GM12878 (cell line): ENCODE data around the gene NR2F6. TPM values are rescaled to one million over a fixed set of nuclear protein-coding genes. Genes with fewer than 3 reads are reported as not detected.
A peak's percentile ranks its signal among the peaks of the same experiment; 100 is the strongest.

Source experiments
- ATAC-seq: fragments of 200-7000 bp; cut with Tn5 transposase; 3 replicates; pipeline ENCODE4 v1.9.1; 2020; ENCODE audit warnings: mild to moderate bottlenecking, moderate library complexity
- BruUV-seq: library from RNA; stranded (reverse); fragments of 400-500 nt; replicated peaks from 2 replicates; lab custom pipeline; 2021; lab: Mats Ljungman, UMichigan
- CTCF ChIA-PET: fragments of 300-600 bp; sonication (Branson Sonifier 250); formaldehyde crosslinking; extraction: SDS; loops from one replicate; lab custom pipeline; 2021; ENCODE audit warnings: inconsistent platforms; lab: Yijun Ruan, JAX
- POLR2A ChIA-PET: fragments of 350-600 bp; formaldehyde crosslinking; extraction: SDS; loops from one replicate; lab custom pipeline; 2021; ENCODE audit warnings: inconsistent platforms; lab: Charles Lee
- RAD21 ChIA-PET: fragments of 300-600 bp; sonication (Branson Sonifier 250); formaldehyde crosslinking; loops from one replicate; lab custom pipeline; 2023; ENCODE audit warnings: antibody characterized with exemption; ENCODE audit not compliant: unreplicated experiment; lab: Charles Lee
- SMC1A ChIA-PET: fragments of 300-600 bp; sonication (Branson Sonifier 250); formaldehyde crosslinking; loops from one replicate; lab custom pipeline; 2023; ENCODE audit not compliant: unreplicated experiment, uncharacterized antibody; lab: Charles Lee
- DNase-seq: peaks from one replicate; pipeline ENCODE4 v3.0.0-alpha.2; 2011; ENCODE audit warnings: low read depth, low spot score
- FAIRE-seq: peaks from 3 replicates; lab custom pipeline; 2011; peaks lifted over from hg19 to GRCh38; lab: Jason Lieb, UNC
- H2AFZ ChIP-seq: 2 replicates; pipeline ENCODE4 v1.6.0; 2011; ENCODE audit warnings: low read depth, low read length, control low read depth; ENCODE audit not compliant: control insufficient read depth
- H3K27ac ChIP-seq: 2 replicates; pipeline ENCODE4 v1.5.1; 2011; ENCODE audit warnings: control low read depth; ENCODE audit not compliant: control insufficient read depth, insufficient read depth
- H3K27me3 ChIP-seq, 2 experiments: replicated peaks in 1 of 2; 2 replicates each; pipeline versions ENCODE4 v1.6.0 to v1.6.1; 2011; ENCODE audit warnings: low read length in 1 of 2; ENCODE audit not compliant: control insufficient read depth in 2 of 2, insufficient read depth in 2 of 2
- H3K36me3 ChIP-seq, 2 experiments: 2 replicates each; pipeline ENCODE4 v1.5.1; 2011; ENCODE audit warnings: low read length in 1 of 2; ENCODE audit not compliant: control insufficient read depth in 2 of 2, insufficient read depth in 2 of 2
- H3K4me1 ChIP-seq: 2 replicates; pipeline ENCODE4 v1.6.1; 2011; ENCODE audit warnings: mild to moderate bottlenecking, low read length, moderate library complexity, mixed read lengths; ENCODE audit not compliant: control insufficient read depth, insufficient read depth
- H3K4me2 ChIP-seq: 2 replicates; pipeline ENCODE4 v1.6.0; 2011; ENCODE audit warnings: control low read depth; ENCODE audit not compliant: control insufficient read depth, insufficient read depth
- H3K4me3 ChIP-seq: fragments of 200-600 bp; sonication (generic); 2 replicates; pipeline ENCODE4 v1.5.1; 2016
- H3K79me2 ChIP-seq: 2 replicates; pipeline ENCODE4 v1.6.0; 2011; ENCODE audit warnings: low read length; ENCODE audit not compliant: control insufficient read depth, insufficient read depth
- H3K9ac ChIP-seq: 2 replicates; pipeline ENCODE4 v1.8.0; 2011; ENCODE audit warnings: low read length, control low read depth, mixed read lengths; ENCODE audit not compliant: control insufficient read depth, insufficient read depth
- H3K9me3 ChIP-seq: replicated peaks from 3 replicates; pipeline ENCODE4 v1.5.1; 2011; ENCODE audit warnings: mild to moderate bottlenecking, low read length; ENCODE audit not compliant: control insufficient read depth, insufficient read depth
- H4K20me1 ChIP-seq: 2 replicates; pipeline ENCODE4 v1.6.0; 2011; ENCODE audit not compliant: control insufficient read depth, insufficient read depth
- HDAC6 ChIP-seq: fragments of 200-600 bp; sonication (generic); IDR thresholded peaks from one replicate; pipeline ENCODE4 v1.8.0; 2017; ENCODE audit warnings: antibody characterized with exemption; ENCODE audit not compliant: unreplicated experiment
- NFXL1 ChIP-seq: fragments of 450-650 bp; IDR thresholded peaks from 2 replicates; pipeline ENCODE4 v1.6.1; 2017; ENCODE audit warnings: antibody characterized with exemption, mild to moderate bottlenecking, borderline replicate concordance
- WGBS: methylation state at CpG from one replicate; pipeline ENCODE4 v1.1.6; 2016; ENCODE audit warnings: low lambda C conversion rate; ENCODE audit not compliant: insufficient replicate concordance, insufficient coverage; ENCODE audit errors: missing lambda C conversion rate; 5-methylcytosine and 5-hydroxymethylcytosine counted together
- in situ Hi-C: fragments of 300-500 bp; cut with MboI; formaldehyde crosslinking; loops from 9 replicates; pipeline ENCODE4 v1.14.3; 2018; ENCODE audit warnings: mixed read lengths
- intact Hi-C: fragments of 100-400 bp; cut with micrococcal nuclease; formaldehyde crosslinking; loops from one replicate; pipeline ENCODE4 v1.14.2; 2022; ENCODE audit not compliant: unreplicated experiment
- polyA plus RNA-seq, 11 experiments: library from polyadenylated mRNA; depleted of rRNA in 4 of 11; unstranded in 6 of 11; stranded (reverse) in 5 of 11; fragments of >200 nt; fragmentation: Nextera tagmentation in 4 of 11; fragmentation: Illumina TruSeq in 1 of 11; extraction: Ambion mirVana in 4 of 11; extraction: Trizol in 1 of 11; gene quantifications; 1 replicate in 1 of 11; 2 replicates in 10 of 11; pipeline versions ENCODE4 v1.2.1 to v1.2.3, GENCODE V29; 2011 to 2016; ENCODE audit warnings: inconsistent platforms in 2 of 11, missing spikeins in 2 of 11, low read depth in 1 of 11
- total RNA-seq, 4 experiments: library from RNA; depleted of rRNA in 3 of 4; stranded (reverse); fragments of >200 nt in 3 of 4; fragmentation: Illumina TruSeq in 1 of 4; extraction: Trizol in 1 of 4; gene quantifications; 2 replicates each; pipeline versions ENCODE4 v1.2.1 to v1.2.3, GENCODE V29; 2013 to 2021
- TF ChIP-seq, protein P1 (sequence below): fragments of 450-650 bp; conservative IDR thresholded peaks from 2 replicates; pipeline ENCODE4 v1.6.1; 2017; ENCODE audit warnings: mild to moderate bottlenecking, moderate library complexity

Gene NR2F6
- total and polyA plus RNA-seq, 10 of the 15 experiments (the other 5 are each of a cell fraction or from before 2014, with no cell fraction given), result 0.18 to 15.5 (median 6.1) TPM

DNA sequence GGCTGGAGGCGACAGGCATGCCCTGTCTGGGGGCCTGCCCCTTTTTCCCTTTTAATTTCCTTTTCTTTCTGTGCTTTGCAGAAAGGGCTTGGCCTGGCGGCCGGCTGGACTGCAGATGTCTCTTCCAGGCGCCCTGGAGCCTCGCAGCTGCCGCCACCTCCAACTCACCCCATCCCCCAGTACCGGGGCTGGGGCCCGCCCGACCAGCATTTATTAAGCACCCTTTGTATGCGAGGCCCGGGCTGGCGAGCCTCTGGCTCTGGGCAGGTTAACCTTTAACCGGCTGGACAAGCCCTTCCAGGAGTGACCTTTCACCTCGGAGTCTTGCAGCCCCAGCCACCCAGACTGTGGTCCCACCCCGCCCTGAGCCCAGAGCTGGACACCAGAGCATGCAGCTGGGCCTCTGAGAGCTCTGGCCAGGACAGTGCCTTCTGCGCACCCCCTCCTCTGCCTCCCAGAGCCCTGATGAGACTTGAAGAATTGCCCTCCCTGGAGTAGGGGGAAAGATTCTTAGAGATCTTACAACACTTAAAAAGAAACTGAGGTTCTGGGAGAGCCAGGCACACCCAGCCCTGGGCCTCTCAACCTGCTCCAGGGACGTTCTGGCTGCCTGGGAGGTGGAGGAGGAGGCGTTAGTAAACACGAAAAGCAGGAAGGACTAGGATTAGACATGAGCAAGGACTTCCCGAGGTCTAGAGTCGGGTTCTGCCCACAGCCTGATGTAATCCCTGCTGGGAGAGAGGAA is 1.1 kb upstream of the NR2F6 start:
- H3K27me3 ChIP-seq, result no peaks in the 10 kb centered on the region
- H4K20me1 ChIP-seq, result no peaks in the 10 kb centered on the region
- H3K9me3 ChIP-seq, result no peaks in the 10 kb centered on the region
- H2AFZ ChIP-seq, result peak overlapping the region; percentile 78
- FAIRE-seq (no peak), DNase-seq (no peak), ATAC-seq (no peak)
- H3K9ac ChIP-seq, result peak overlapping the region; percentile 73
- WGBS, result 27% methylated on average over 21 of the region's 21 CpGs
- BruUV-seq, result no TSS peak
- in situ Hi-C loops (no loop called here), intact Hi-C loops (no loop called here)
- ChIA-PET CTCF (interaction anchor here (3.8 kb wide), 1 partner anchor 13 kb away, joined by 17 read pairs; no protein-coding TSS in a partner anchor), RAD21 (no interaction called here), POLR2A (interaction anchor here (0.6 kb wide), 1 partner anchor 20 kb away, joined by 3 read pairs; the partner anchor contains the start of gene BABAM1), SMC1A (interaction anchor here (1.4 kb wide), 1 partner anchor 13 kb away, joined by 3 read pairs; no protein-coding TSS in a partner anchor)
- H3K4me1 ChIP-seq, result peaks cover 14% of the 10 kb centered on the region
- TF ChIP-seq, protein P1, sequence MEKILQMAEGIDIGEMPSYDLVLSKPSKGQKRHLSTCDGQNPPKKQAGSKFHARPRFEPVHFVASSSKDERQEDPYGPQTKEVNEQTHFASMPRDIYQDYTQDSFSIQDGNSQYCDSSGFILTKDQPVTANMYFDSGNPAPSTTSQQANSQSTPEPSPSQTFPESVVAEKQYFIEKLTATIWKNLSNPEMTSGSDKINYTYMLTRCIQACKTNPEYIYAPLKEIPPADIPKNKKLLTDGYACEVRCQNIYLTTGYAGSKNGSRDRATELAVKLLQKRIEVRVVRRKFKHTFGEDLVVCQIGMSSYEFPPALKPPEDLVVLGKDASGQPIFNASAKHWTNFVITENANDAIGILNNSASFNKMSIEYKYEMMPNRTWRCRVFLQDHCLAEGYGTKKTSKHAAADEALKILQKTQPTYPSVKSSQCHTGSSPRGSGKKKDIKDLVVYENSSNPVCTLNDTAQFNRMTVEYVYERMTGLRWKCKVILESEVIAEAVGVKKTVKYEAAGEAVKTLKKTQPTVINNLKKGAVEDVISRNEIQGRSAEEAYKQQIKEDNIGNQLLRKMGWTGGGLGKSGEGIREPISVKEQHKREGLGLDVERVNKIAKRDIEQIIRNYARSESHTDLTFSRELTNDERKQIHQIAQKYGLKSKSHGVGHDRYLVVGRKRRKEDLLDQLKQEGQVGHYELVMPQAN, result no peak
- TF ChIP-seq NFXL1, result no peak
- TF ChIP-seq HDAC6, result no peak
- H3K27ac ChIP-seq, result peak overlapping the region; percentile 42; the same call in 1 of the 2 replicates
- H3K79me2 ChIP-seq, result peaks cover 7% of the 10 kb centered on the region
- no peaks in the 10 kb centered on the region for H3K36me3 ChIP-seq
- H3K4me3 ChIP-seq, result peak overlapping the region; percentile 68; the same call in 1 of the 2 replicates
- peak overlapping the region; percentile 81 for H3K4me2 ChIP-seq
